Hematopoietic multipotent progenitor cell treated with erythropoietin and hydrocortisone succinate and interleukin-3 and kit ligand, for 4 days (in vitro differentiated cells): Measurements from ENCODE around the gene TFF2.

ENCODE experiments used
- DNase-seq: peaks from one replicate; pipeline ENCODE4 v3.0.0-alpha.2; 2015

TFF2 gene

DNA sequence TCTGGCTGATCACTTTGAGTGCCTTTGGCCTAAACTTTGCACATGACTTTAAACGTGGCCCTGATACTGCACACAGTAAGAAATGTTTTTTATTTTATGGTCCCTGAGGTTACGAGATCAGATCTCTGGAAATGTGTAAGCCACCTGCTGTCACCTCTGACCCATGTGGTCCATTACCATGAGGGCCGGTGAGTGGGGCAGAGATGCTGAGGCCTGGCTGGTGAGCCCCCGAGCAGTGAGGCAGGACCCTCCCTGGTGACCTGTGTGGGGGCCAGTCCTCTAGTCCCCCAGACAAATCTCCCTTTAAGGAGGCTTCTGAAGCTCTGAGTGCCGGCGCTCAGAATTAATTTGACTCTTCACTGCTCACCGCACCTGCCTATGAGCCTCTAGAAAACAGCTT is 48.0 kb downstream of the TFF2 start:
- no peak for DNase-seq

DNA sequence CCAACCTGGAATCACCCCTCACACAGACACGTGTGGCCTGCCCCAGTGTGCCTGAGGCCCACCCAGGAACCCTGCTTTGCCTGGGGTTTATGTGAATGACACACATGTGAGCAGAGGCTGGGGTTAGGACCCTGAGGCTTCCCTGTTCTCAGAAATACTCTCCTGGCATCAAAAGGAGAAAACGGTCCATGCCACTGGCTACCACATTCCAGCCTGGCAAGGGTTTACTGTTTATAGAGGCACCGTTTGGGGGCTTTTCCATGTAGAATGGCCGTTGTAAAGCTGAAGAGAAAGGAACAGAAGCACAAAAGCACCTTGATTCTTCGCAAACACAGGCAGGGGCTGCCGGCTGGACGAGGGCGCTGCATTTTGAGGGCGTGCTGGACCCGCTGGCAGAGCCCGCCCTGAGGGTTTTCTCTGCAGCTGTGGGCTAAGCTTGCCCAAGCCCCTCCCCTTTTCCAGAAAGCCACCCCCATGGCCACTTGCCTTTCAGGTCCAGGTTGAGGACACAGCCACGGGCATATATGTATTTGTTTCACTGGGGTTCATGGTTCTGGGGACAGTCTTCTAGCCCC is 48.6 kb downstream of the TFF2 start:
- DNase-seq = no peak

DNA sequence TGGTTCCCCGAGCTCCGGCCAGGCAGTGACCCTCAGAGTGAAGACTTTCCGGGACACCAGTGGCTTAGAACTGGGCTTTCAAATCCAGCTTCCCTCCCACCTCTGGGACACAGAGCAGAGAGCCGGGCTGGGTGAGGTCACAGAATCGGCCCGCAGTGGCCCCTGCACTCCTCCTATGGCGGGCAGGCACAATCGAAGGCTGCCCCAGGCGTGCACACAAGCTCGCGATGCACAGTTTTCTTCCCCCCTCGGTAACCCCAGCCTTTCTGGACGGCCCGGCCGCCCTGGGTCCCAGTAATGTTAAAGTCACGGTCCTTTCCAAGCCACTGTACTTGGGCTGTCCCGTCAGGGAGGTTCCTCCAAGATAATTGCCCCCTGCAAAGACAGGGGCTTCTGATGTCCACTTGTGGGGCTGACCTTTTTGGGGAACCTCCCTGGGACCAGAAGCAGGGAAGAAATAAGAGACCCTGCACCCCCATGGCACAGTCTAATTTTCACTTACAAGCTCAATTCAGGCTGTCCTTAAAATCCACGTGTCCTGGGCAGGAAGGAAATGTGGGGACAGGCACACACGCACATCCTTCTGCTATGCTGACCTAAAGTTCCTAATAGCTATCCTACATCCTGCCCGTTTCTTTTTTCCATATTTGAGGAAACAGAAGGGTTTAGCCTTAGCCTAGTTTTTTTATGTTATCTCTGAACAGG is 49.3 kb downstream of the TFF2 start:
- no peak for DNase-seq

DNA sequence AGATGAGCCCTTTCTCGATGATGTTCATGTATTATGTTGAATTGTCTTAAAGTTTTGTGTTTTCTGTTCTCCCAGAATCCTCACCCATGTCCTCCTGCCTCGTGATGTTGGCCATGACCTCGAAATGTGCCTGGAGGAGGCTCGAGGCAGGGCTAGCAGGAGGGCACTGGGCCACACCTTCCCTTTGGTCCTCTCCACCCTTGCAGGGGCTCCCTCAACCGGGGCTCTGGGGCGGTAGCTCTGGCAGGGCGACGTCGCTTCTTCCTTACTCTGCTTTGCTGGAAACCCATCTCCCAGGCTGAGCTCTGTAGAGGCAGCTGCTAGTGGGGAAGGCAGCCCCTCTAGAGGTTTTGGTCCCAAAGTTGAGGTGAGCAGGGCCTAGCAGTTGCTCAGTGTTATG is 49.8 kb downstream of the TFF2 start:
- no peak for DNase-seq

DNA sequence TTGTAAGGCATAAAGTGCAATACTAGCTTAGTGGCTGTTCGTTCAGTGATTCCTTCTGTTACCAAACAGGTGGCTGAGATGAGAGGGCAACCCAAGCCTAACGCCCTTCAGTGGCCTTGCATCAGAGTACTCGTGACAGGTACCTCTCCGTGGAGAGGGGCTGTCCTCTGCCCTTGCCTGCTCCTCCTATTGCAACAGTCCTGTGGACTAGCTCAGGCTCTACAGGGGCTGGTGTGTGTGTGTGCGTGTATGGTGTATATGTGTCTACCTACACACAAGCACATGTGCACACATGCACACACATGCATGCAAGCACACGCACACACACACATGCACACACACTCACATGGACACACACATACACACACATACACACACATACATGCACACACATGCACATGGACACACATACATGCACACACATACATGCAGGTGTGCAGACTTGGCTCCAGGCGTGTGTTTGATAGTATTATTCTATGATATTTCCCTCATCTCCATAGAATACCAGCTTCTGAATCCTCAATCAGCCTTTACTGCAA is 50.7 kb downstream of the TFF2 start:
- DNase-seq = no peak

DNA sequence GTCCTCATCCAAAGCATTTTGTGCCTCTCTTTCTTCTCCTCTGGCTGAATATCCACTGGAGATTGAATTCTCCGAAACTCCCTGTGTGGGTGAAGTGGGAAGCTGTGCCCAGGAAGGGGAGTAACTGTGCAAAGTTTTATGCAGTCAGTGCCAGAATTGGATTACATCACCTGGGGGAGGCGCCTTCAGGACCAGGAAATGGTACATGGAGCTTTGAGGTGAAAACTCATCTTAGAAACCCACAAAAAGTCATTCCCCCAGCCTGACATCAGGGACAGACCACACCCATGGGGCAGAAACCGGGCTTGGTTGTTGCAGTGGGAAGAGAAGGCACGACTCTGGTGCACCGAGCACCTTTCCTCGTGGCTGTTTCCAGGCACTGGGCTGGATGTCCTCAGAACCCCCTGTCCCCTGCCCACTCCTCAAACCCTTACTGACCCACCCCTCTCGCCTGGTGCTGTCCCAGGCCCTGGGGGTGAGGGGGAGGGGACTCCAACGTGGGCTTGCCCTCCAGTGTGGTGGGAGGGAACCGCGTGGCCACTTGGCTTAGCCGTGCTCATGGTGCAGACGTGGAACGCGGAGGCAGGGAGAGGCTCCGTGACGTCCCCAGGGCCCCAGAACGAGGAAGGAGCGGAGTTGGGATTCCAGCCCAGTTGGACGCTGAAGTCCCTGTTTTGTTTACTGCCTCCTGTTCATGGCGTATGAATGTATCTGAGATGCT is 51.3 kb downstream of the TFF2 start:
- peak; percentile 21 for DNase-seq

DNA sequence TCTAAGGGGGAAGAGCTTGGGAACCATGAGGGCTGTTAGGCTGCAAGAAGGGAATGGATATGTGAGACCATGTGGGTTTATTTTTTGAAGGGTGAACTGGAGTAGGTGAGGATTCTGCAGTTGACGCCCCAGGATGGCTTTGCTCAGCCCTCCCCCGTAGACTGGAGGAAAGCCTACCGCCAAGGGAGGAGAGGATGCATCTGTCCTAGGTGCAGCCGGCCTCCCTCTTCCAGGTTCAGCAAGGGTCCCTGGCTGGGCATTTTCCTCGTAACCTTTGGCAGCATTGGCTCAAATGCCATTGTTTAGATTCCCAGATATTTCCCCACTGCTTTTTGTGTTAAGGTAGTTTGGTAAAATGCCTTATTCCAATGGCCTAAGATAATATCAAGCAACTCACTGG is 52.1 kb downstream of the TFF2 start:
- DNase-seq = no peak

DNA sequence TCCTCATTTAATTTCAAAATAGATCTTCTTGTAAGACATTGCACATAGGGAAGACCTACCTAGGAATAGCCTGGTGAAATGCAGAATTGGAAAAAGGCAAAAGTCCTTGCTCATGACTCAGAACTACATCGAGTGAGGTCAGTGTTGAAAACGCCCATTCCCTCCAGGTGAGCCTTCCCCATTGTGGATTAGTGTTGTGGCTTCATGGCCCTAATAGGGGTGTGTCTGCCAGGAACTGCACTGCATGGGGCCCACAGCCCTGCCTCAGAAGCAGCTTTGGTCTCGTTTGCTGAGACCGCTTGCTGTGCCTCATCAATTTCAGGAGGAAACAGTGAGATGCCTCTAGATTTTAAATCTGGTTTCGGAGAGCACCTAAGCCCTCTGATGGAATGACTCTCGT is 52.6 kb downstream of the TFF2 start:
- DNase-seq = no peak

DNA sequence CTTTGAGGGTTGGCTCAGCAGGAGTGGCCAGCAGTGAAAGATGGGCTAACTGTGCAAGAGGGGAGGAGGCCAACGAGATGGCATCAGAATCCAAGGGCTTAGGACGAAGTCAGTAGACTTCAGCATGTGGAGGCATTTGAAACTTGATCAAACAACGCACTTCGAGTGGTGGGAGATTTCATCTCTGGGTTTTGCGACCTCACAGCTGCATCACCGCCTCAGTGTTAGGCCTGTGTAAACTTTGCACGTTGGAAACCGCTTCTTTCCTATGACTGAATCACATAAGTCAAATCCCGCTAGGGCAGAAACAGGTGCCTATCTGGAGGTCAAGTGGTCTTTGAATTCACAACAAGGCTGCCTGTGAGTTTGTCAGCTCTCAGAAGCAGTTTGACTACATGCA is 53.4 kb downstream of the TFF2 start:
- DNase-seq = no peak

DNA sequence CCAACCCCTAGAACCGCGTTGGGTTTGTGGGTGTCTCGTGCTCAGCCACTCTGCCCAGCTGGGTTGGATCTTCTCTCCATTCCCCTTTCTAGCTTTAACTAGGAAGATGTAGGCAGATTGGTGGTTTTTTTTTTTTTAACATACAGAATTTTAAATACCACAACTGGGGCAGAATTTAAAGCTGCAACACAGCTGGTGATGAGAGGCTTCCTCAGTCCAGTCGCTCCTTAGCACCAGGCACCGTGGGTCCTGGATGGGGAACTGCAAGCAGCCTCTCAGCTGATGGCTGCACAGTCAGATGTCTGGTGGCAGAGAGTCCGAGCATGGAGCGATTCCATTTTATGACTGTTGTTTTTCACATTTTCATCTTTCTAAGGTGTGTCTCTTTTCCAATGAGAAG is 54.3 kb downstream of the TFF2 start:
- DNase-seq = no peak
